ENCODE measurements around the gene LTBP1.
"Not testable (repeated sequence)": the region's sequence is repeated elsewhere in the genome, so short reads cannot be mapped to it uniquely, and the experiment has no call there.

Gene LTBP1

GRCh38 chr2:32960647-32961403 lies 14.1 kb downstream of the LTBP1 start:
- DNase-seq (ENCODE audit: low read depth, low spot score): no peak

GRCh38 chr2:32962690-32963089 lies 15.9 kb downstream of the LTBP1 start:
- DNase-seq (ENCODE audit: low read depth, low spot score): no peak

- DNase-seq (ENCODE audit: low read depth, low spot score): no peak
These were observed 17.2 kb downstream of the LTBP1 start for GRCh38 chr2:32963941-32964340.

- no peak for DNase-seq (ENCODE audit: low read depth, low spot score)
These were observed 18.9 kb downstream of the LTBP1 start for GRCh38 chr2:32965523-32966171.

- DNase-seq (ENCODE audit: low read depth, low spot score): no peak
These were observed 22.9 kb downstream of the LTBP1 start for GRCh38 chr2:32969444-32970162.

GRCh38 chr2:32973772-32974171 lies 27.0 kb downstream of the LTBP1 start:
- not testable (repeated sequence) for DNase-seq (ENCODE audit: low read depth, low spot score)

- DNase-seq (ENCODE audit: low read depth, low spot score): no peak
These were observed 29.8 kb downstream of the LTBP1 start for GRCh38 chr2:32976409-32977063.

GRCh38 chr2:32977228-32977758 lies 30.5 kb downstream of the LTBP1 start:
- no peak for DNase-seq (ENCODE audit: low read depth, low spot score)

GRCh38 chr2:32981612-32982011 lies 34.9 kb downstream of the LTBP1 start:
- DNase-seq (ENCODE audit: low read depth, low spot score): no peak

- DNase-seq (ENCODE audit: low read depth, low spot score): not testable (repeated sequence)
These were observed 36.6 kb downstream of the LTBP1 start for GRCh38 chr2:32983193-32983924.

- no peak for DNase-seq (ENCODE audit: low read depth, low spot score)
These were observed 39.7 kb downstream of the LTBP1 start for GRCh38 chr2:32986480-32986879.

- no peak for DNase-seq (ENCODE audit: low read depth, low spot score)
These were observed 41.8 kb downstream of the LTBP1 start for GRCh38 chr2:32988525-32988924.

- no peak for DNase-seq (ENCODE audit: low read depth, low spot score)
These were observed 43.8 kb downstream of the LTBP1 start for GRCh38 chr2:32990556-32990955.

- no peak for DNase-seq (ENCODE audit: low read depth, low spot score)
These were observed 44.5 kb downstream of the LTBP1 start for GRCh38 chr2:32991091-32991845.

- peak; percentile 17 for DNase-seq (ENCODE audit: low read depth, low spot score)
These were observed 46.3 kb downstream of the LTBP1 start for GRCh38 chr2:32993005-32993539.

- no peak for DNase-seq (ENCODE audit: low read depth, low spot score)
These were observed 51.0 kb downstream of the LTBP1 start for GRCh38 chr2:32997705-32998104.

- DNase-seq (ENCODE audit: low read depth, low spot score): no peak
These were observed 54.2 kb downstream of the LTBP1 start for GRCh38 chr2:33000986-33001385.

- no peak for DNase-seq (ENCODE audit: low read depth, low spot score)
These were observed 55.1 kb downstream of the LTBP1 start for GRCh38 chr2:33001823-33002222.

GRCh38 chr2:33002863-33003262 lies 56.1 kb downstream of the LTBP1 start:
- DNase-seq (ENCODE audit: low read depth, low spot score): no peak

GRCh38 chr2:33005057-33005456 lies 58.3 kb downstream of the LTBP1 start:
- no peak for DNase-seq (ENCODE audit: low read depth, low spot score)

Measured in astrocyte of the hippocampus (primary cell).